Calu3 (cell line): ENCODE data around the gene PAPPA2. TPM values are rescaled to one million over a fixed set of nuclear protein-coding genes. Genes with fewer than 3 reads are reported as not detected.

Experiments used
- BruUV-seq: library from RNA; stranded (reverse); fragments of 400-500 nt; replicated peaks from 2 replicates; lab custom pipeline; 2021; lab: Mats Ljungman, UMichigan
- CTCF ChIA-PET: fragments of 300-600 bp; sonication (Branson Sonifier 250); formaldehyde crosslinking; loops from one replicate; lab custom pipeline; 2022; ENCODE audit warnings: antibody characterized with exemption; lab: Charles Lee
- DNase-seq: peaks from one replicate; pipeline ENCODE4 v3.0.0; 2022
- H3K27ac Mint-ChIP-seq: one replicate; pipeline ENCODE4 v1.8.0; 2022; ENCODE audit warnings: mixed read lengths; ENCODE audit not compliant: unreplicated experiment
- H3K27me3 Mint-ChIP-seq: one replicate; pipeline ENCODE4 v1.8.0; 2022; ENCODE audit warnings: mixed read lengths; ENCODE audit not compliant: unreplicated experiment
- H3K36me3 Mint-ChIP-seq: one replicate; pipeline ENCODE4 v1.8.0; 2022; ENCODE audit warnings: mild to moderate bottlenecking, moderate library complexity, mixed read lengths; ENCODE audit not compliant: insufficient read depth, unreplicated experiment
- H3K4me1 Mint-ChIP-seq: one replicate; pipeline ENCODE4 v1.8.0; 2022; ENCODE audit warnings: mild to moderate bottlenecking, low read depth, mixed read lengths; ENCODE audit not compliant: unreplicated experiment
- H3K4me3 Mint-ChIP-seq: one replicate; pipeline ENCODE4 v1.8.0; 2022; ENCODE audit warnings: mild to moderate bottlenecking, low read depth, moderate library complexity, mixed read lengths; ENCODE audit not compliant: unreplicated experiment
- H3K9me3 Mint-ChIP-seq: one replicate; pipeline ENCODE4 v1.8.0; 2022; ENCODE audit warnings: low read depth, mixed read lengths; ENCODE audit not compliant: unreplicated experiment
- CTCF ChIP-seq: fragments of 200-600 bp; IDR thresholded peaks from one replicate; pipeline ENCODE4 v1.8.0; 2022; ENCODE audit warnings: antibody characterized with exemption; ENCODE audit not compliant: unreplicated experiment
- intact Hi-C: fragments of 100-400 bp; cut with micrococcal nuclease; formaldehyde crosslinking; loops from one replicate; pipeline ENCODE4 v1.10.0; 2022; ENCODE audit not compliant: unreplicated experiment
- total RNA-seq: library from RNA; stranded (reverse); gene quantifications from 2 replicates; pipeline ENCODE4 v1.2.3, GENCODE V29; 2022

The PAPPA2 gene
- total RNA-seq, 1 experiment from 2014 or later: 0.14 TPM

- no TSS peak for BruUV-seq
- Mint-ChIP-seq H3K27me3 (peaks cover 69% of the 10 kb centered on the region), H3K4me3 (no peak overlapping the region), H3K27ac (no peak overlapping the region), H3K9me3 (no peaks in the 10 kb centered on the region), H3K4me1 (no peaks in the 10 kb centered on the region), H3K36me3 (no peaks in the 10 kb centered on the region)
- TF ChIP-seq CTCF: no peak
- DNase-seq: no peak
- CTCF ChIA-PET: no interaction called here
- intact Hi-C loops: no loop called here
Measured at GRCh38 chr1:176529395-176530090, 66.6 kb downstream of the PAPPA2 start.

GRCh38 chr1:176531036-176531435 is 68.1 kb downstream of the PAPPA2 start:
- Mint-ChIP-seq H3K4me1 (no peaks in the 10 kb centered on the region), H3K27me3 (peaks cover 79% of the 10 kb centered on the region), H3K36me3 (no peaks in the 10 kb centered on the region), H3K9me3 (no peaks in the 10 kb centered on the region), H3K4me3 (no peak overlapping the region), H3K27ac (no peak overlapping the region)
- CTCF ChIA-PET: no interaction called here
- DNase-seq: no peak
- TF ChIP-seq CTCF: no peak
- intact Hi-C loops: no loop called here
- BruUV-seq: no TSS peak

- Mint-ChIP-seq H3K27me3 (peaks cover 67% of the 10 kb centered on the region), H3K9me3 (no peaks in the 10 kb centered on the region), H3K4me3 (no peak overlapping the region), H3K4me1 (no peaks in the 10 kb centered on the region), H3K27ac (no peak overlapping the region), H3K36me3 (no peaks in the 10 kb centered on the region)
- intact Hi-C loops: no loop called here
- no TSS peak for BruUV-seq
- DNase-seq: no peak
- CTCF ChIA-PET: no interaction called here
- TF ChIP-seq CTCF: no peak
Measured at GRCh38 chr1:176531921-176532897, 69.2 kb downstream of the PAPPA2 start.

- H3K36me3 Mint-ChIP-seq: no peaks in the 10 kb centered on the region
- no TSS peak for BruUV-seq
- peaks cover 59% of the 10 kb centered on the region for H3K27me3 Mint-ChIP-seq
- H3K4me3 Mint-ChIP-seq: no peak overlapping the region
- TF ChIP-seq CTCF: no peak
- CTCF ChIA-PET: no interaction called here
- DNase-seq: no peak
- peaks cover 2% of the 10 kb centered on the region for H3K9me3 Mint-ChIP-seq
- intact Hi-C loops: no loop called here
- no peak overlapping the region for H3K27ac Mint-ChIP-seq
- no peaks in the 10 kb centered on the region for H3K4me1 Mint-ChIP-seq
Measured at GRCh38 chr1:176533020-176533419, 70.0 kb downstream of the PAPPA2 start.
